Neuronal stem cell (in vitro differentiated cells): ENCODE measurements around the gene NRARP.
"Not testable (repeated sequence)": the region's sequence is repeated elsewhere in the genome, so short reads cannot be mapped to it uniquely, and the experiment has no call there.

ENCODE experiments used
- DNase-seq: peaks from one replicate; pipeline ENCODE4 v3.0.0-alpha.2; 2013; ENCODE audit warnings: low spot score
- H2AFZ ChIP-seq: one replicate; pipeline ENCODE4 v1.6.1; 2013; ENCODE audit warnings: mild to moderate bottlenecking, low read length, inconsistent platforms
- H2AK5ac ChIP-seq: 2 replicates; pipeline ENCODE4 v1.6.1; 2013; ENCODE audit warnings: low read depth, mild to moderate bottlenecking, inconsistent platforms, low read length, moderate library complexity, mixed read lengths
- H2BK120ac ChIP-seq: 2 replicates; pipeline ENCODE4 v1.6.1; 2013; ENCODE audit warnings: low read depth, mild to moderate bottlenecking, inconsistent platforms, low read length, moderate library complexity, mixed read lengths
- H2BK12ac ChIP-seq: one replicate; pipeline ENCODE4 v1.6.1; 2013; ENCODE audit warnings: low read length, inconsistent platforms
- H2BK15ac ChIP-seq: 2 replicates; pipeline ENCODE4 v1.6.1; 2013; ENCODE audit warnings: mild to moderate bottlenecking, low read length, inconsistent platforms, mixed read lengths
- H2BK5ac ChIP-seq: one replicate; pipeline ENCODE4 v1.6.1; 2013; ENCODE audit warnings: inconsistent platforms, mild to moderate bottlenecking, low read length, moderate library complexity
- H3K14ac ChIP-seq: one replicate; pipeline ENCODE4 v1.6.1; 2013; ENCODE audit warnings: low read length, inconsistent platforms
- H3K18ac ChIP-seq: 2 replicates; pipeline ENCODE4 v1.6.1; 2013; ENCODE audit warnings: low read length, inconsistent platforms
- H3K23ac ChIP-seq: 2 replicates; pipeline ENCODE4 v1.6.1; 2013; ENCODE audit warnings: low read depth, mild to moderate bottlenecking, mixed read lengths, low read length, inconsistent platforms; ENCODE audit not compliant: poor library complexity
- H3K27ac ChIP-seq: replicated peaks from 3 replicates; pipeline ENCODE4 v1.5.1; 2013; ENCODE audit warnings: low read length, inconsistent platforms
- H3K27me3 ChIP-seq, 3 experiments: 2 replicates each; pipeline ENCODE4 v1.6.1; 2013; ENCODE audit warnings: low read length in 3 of 3, mild to moderate bottlenecking in 2 of 3, inconsistent platforms in 1 of 3, low read depth in 1 of 3, mixed read lengths in 1 of 3, moderate library complexity in 1 of 3; ENCODE audit not compliant: control insufficient read depth in 3 of 3, insufficient read depth in 3 of 3
- H3K36me3 ChIP-seq, 2 donors: replicated peaks in 1 of 2; 2 replicates each; pipeline ENCODE4 v1.6.1; 2013; ENCODE audit warnings: low read length in 2 of 2; ENCODE audit not compliant: control insufficient read depth in 2 of 2, insufficient read depth in 2 of 2
- H3K4ac ChIP-seq: 2 replicates; pipeline ENCODE4 v1.6.1; 2013; ENCODE audit warnings: inconsistent platforms, mild to moderate bottlenecking, low read length, moderate library complexity
- H3K4me1 ChIP-seq, 2 donors: 1 replicate in 1 of 2; 2 replicates in 1 of 2; pipeline ENCODE4 v1.6.1; 2013; ENCODE audit warnings: low read length in 2 of 2, low read depth in 1 of 2; ENCODE audit not compliant: control insufficient read depth in 2 of 2, insufficient read depth in 1 of 2
- H3K4me2 ChIP-seq: one replicate; pipeline ENCODE4 v1.6.1; 2013; ENCODE audit warnings: mild to moderate bottlenecking, low read length, inconsistent platforms; ENCODE audit not compliant: insufficient read depth, poor library complexity, severe bottlenecking
- H3K4me3 ChIP-seq, 2 donors: 2 replicates each; pipeline ENCODE4 v1.5.1; 2013; ENCODE audit warnings: low read length in 2 of 2, mild to moderate bottlenecking in 2 of 2, inconsistent platforms in 1 of 2, moderate library complexity in 1 of 2
- H3K79me1 ChIP-seq: one replicate; pipeline ENCODE4 v1.6.1; 2013; ENCODE audit warnings: low read depth, mild to moderate bottlenecking, inconsistent platforms, low read length, moderate library complexity
- H3K9ac ChIP-seq: one replicate; pipeline ENCODE4 v1.6.1; 2013; ENCODE audit warnings: mild to moderate bottlenecking, low read depth, low read length, inconsistent platforms; ENCODE audit not compliant: poor library complexity
- H3K9me3 ChIP-seq, 2 donors: replicated peaks in 1 of 2; 2 replicates each; pipeline versions ENCODE3 to v1.6.1; 2013; ENCODE audit warnings: low read length in 2 of 2, mild to moderate bottlenecking in 2 of 2, inconsistent platforms in 1 of 2, low read depth in 1 of 2, mixed read lengths in 1 of 2, moderate library complexity in 1 of 2; ENCODE audit not compliant: control insufficient read depth in 2 of 2, insufficient read depth in 1 of 2
- H4K8ac ChIP-seq: one replicate; pipeline ENCODE4 v1.6.1; 2013; ENCODE audit warnings: low read depth, mild to moderate bottlenecking, inconsistent platforms, low read length, moderate library complexity
- H4K91ac ChIP-seq: one replicate; pipeline ENCODE4 v1.6.1; 2013; ENCODE audit warnings: low read length, low read depth, mild to moderate bottlenecking, inconsistent platforms; ENCODE audit not compliant: poor library complexity
- WGBS, 2 donors: extraction: QIAGEN DNeasy Blood & Tissue Kit; methylation state at CpG; one replicate each; pipeline ENCODE4 v1.1.7; 2013; ENCODE audit warnings: missing lambda C conversion rate in 2 of 2, mixed read lengths in 1 of 2; ENCODE audit not compliant: insufficient read length in 2 of 2, insufficient replicate concordance in 1 of 2; ENCODE audit errors: extremely low coverage in 2 of 2; 5-methylcytosine and 5-hydroxymethylcytosine counted together

The NRARP gene

DNA sequence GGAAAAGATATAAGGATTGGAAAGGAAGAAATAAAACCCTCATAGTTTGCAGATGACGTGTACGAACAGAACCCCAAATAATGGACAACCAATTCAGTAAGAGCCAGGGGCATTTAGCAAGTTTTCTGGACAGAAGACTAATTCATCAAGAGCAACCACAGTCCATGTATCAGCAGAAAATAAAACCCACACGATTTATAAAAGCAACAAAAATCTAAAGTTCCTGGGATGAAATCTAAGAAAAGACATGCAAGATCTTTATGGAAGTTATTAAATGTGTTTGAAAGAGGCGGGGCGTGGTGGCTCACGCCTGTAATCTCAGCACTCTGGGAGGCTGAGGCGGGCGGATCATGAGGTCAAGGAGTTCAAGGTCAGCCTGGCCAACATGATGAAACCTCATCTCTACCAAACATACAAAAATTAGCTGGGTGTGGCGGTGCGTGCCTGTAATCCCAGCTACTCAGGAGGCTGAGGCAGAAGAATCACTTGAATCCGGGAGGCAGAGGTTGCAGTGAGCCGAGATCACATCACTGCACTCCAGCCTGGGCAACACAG lies 37.9 kb upstream of the NRARP start:
- not testable (repeated sequence) for DNase-seq, H3K79me1 ChIP-seq, H3K27ac ChIP-seq, H3K9ac ChIP-seq, H2BK120ac ChIP-seq, H4K91ac ChIP-seq, H3K14ac ChIP-seq, H2AK5ac ChIP-seq, H3K9me3 ChIP-seq, H3K4me2 ChIP-seq, H2BK15ac ChIP-seq, H3K18ac ChIP-seq, H2BK5ac ChIP-seq, H2BK12ac ChIP-seq, H3K4ac ChIP-seq, H3K27me3 ChIP-seq, H3K36me3 ChIP-seq, H3K4me3 ChIP-seq, H4K8ac ChIP-seq, H3K23ac ChIP-seq, H2AFZ ChIP-seq, H3K4me1 ChIP-seq
- no CpG with 5 or more reads among the region's 12 CpGs for WGBS, 2 donors

DNA sequence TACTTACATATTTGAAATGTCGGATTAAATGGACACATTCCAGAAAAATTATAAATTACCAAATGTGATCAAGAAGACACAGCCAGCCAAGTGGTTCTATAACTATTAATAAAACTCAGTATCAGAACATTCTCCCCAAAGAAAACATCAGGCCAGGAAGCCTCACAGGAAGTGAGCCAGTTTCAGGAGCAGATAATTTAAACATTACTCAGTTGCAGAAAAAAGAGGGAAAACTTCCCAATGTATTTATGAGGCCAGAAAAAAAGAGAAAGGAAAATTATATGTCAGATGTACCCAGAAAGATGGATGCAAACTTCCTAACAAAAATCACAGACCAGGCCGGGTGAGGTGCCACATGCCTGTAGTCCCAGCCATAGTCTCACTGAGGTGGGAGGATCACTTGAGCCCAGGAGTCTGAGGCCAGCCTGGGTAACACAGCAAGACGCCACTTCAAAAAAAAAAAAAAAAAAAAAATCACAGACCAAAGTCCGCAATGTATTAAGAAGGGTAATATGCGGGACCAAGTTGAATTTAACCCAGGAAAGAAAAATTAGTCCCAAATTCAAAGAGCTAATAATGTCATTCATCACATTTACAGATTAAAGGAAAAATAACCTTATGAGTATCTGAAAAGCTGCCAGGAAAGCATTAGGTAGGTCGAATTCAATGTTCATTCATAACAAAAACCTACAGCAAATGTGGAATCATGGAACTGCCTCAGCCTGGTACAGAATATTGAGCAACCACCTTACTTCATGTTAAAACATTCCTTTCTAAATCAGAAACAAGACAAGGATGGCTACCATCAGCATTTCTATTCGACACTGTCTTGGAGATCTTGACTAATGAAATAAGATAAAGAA lies 37.2 kb upstream of the NRARP start:
- Histone ChIP-seq H3K27ac (no peak overlapping the region), H4K91ac (no peak overlapping the region), H3K4me3 (no peak overlapping the region), H3K23ac (no peak overlapping the region), H3K4ac (no peak overlapping the region), H3K4me2 (no peak overlapping the region), H3K9ac (no peak overlapping the region), H3K27me3 (no peaks in the 10 kb centered on the region), H2BK15ac (no peak overlapping the region), H2AFZ (no peak overlapping the region), H3K4me1 (no peaks in the 10 kb centered on the region), H2BK12ac (no peak overlapping the region), H2BK5ac (no peak overlapping the region), H3K18ac (no peak overlapping the region), H3K14ac (no peak overlapping the region), H3K79me1 (no peaks in the 10 kb centered on the region), H2BK120ac (no peak overlapping the region), H3K9me3 (peaks cover 1 to 3% of the 10 kb centered on the region in 2 donors), H4K8ac (no peak overlapping the region), H2AK5ac (no peak overlapping the region), H3K36me3 (no peaks in the 10 kb centered on the region)
- no peak for DNase-seq
- WGBS, 2 donors, result no CpG with 5 or more reads among the region's 7 CpGs

DNA sequence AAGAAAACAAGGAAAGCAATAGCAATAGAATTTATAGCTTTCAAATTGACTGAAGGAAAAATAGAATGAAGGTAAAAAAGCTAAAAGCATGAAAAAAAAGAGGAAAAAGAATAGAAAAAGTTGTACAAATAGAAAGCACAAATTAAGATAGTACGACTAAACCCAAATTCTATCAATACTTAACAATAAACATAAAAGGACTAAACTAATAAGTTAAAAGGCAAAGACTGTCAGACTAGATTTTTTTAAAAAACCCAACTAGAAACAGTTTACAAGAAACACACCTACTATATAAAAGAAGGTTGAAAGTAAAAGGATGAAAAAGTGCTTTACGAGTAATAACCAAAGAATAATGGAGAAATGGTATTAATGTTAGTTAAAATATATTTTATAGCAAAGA lies 34.7 kb upstream of the NRARP start:
- no peak overlapping the region for H3K4me3 ChIP-seq
- H2AFZ ChIP-seq, result no peak overlapping the region
- no peak overlapping the region for H3K4ac ChIP-seq
- H2BK5ac ChIP-seq, result no peak overlapping the region
- H2BK12ac ChIP-seq, result no peak overlapping the region
- no peaks in the 10 kb centered on the region for H3K79me1 ChIP-seq
- no peak overlapping the region for H3K9ac ChIP-seq
- no peak for DNase-seq
- H3K27me3 ChIP-seq, result no peaks in the 10 kb centered on the region
- no peak overlapping the region for H2AK5ac ChIP-seq
- H3K36me3 ChIP-seq, result no peaks in the 10 kb centered on the region
- H3K4me2 ChIP-seq, result no peak overlapping the region
- no peak overlapping the region for H4K8ac ChIP-seq
- peaks cover 0 to 1% of the 10 kb centered on the region in 2 donors for H3K4me1 ChIP-seq
- no peak overlapping the region for H3K18ac ChIP-seq
- H2BK15ac ChIP-seq, result no peak overlapping the region
- H4K91ac ChIP-seq, result no peak overlapping the region
- no peak overlapping the region for H3K27ac ChIP-seq
- no peak overlapping the region for H2BK120ac ChIP-seq
- no peak overlapping the region for H3K23ac ChIP-seq
- WGBS, 2 donors, result no CpG with 5 or more reads among the region's 2 CpGs
- no peak overlapping the region for H3K14ac ChIP-seq
- H3K9me3 ChIP-seq, result no peaks in the 10 kb centered on the region

DNA sequence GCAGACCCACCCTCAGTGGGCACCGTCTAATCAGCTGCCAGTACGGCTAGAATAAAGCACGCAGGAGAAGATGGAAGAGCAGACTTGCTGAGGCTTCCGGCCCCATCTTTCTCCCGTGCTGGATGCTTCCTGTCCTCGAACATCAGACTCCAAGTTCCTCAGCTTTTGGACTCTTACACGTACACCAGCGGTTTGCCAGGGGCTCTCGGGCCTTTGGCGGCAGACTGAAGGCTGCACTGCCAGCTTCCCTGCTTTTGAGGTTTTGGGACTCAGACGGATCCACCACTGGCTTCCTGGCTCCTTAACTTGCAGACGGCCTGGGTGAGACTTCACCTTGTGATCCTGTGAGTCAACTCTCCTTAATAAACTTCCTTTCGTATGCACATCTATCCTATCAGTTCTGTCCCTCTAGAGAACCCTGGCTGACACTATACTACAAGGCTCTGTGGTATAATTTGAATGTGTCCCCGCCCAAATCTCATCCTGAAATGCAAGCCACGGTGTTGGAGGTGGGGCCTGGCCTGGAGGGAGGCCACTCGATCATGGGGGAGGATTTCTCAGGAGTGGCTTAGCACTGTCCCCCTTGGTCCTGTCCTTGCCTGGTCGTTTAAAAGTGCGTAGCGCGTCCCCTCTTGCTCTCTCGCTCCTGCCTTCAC lies 31.1 kb upstream of the NRARP start:
- H3K9ac ChIP-seq, result no peak overlapping the region

More for the DNA sequence above, 31.1 kb upstream of the NRARP start:
- no peak for DNase-seq
- no CpG with 5 or more reads among the region's 21 CpGs for WGBS, 2 donors
- Histone ChIP-seq H2BK15ac (no peak overlapping the region), H3K9me3 (no peaks in the 10 kb centered on the region), H3K27ac (no peak overlapping the region), H3K4ac (no peak overlapping the region), H3K4me3 (no peak overlapping the region), H2AFZ (no peak overlapping the region), H2BK120ac (no peak overlapping the region), H3K27me3 (no peaks in the 10 kb centered on the region), H3K79me1 (no peaks in the 10 kb centered on the region), H2BK12ac (no peak overlapping the region), H4K8ac (no peak overlapping the region), H3K18ac (no peak overlapping the region), H2BK5ac (no peak overlapping the region), H2AK5ac (no peak overlapping the region), H4K91ac (no peak overlapping the region), H3K14ac (no peak overlapping the region), H3K23ac (no peak overlapping the region), H3K4me2 (no peak overlapping the region), H3K4me1 (peaks cover 0 to 1% of the 10 kb centered on the region in 2 donors), H3K36me3 (no peaks in the 10 kb centered on the region)
